SK-N-SH (cell line): ENCODE measurements around the gene PABPN1L. TPM values are rescaled to one million over a fixed set of nuclear protein-coding genes. Genes with fewer than 3 reads are reported as not detected.

ENCODE experiments used
- CTCF ChIA-PET: fragments of 300-600, 350-600 bp; formaldehyde crosslinking; extraction: SDS; loops from one replicate; lab custom pipeline; 2021; lab: Yijun Ruan, JAX
- POLR2A ChIA-PET: fragments of 350-600 bp; sonication (Branson Sonifier 250); formaldehyde crosslinking; extraction: SDS; loops from one replicate; lab custom pipeline; 2020; ENCODE audit warnings: antibody characterized with exemption, inconsistent platforms; lab: Yijun Ruan, JAX
- DNase-seq: peaks from one replicate; pipeline ENCODE4 v3.0.0; 2012
- H2AFZ ChIP-seq: fragments of 200-600 bp; sonication (generic); 2 replicates; pipeline ENCODE4 v1.8.1; 2016; ENCODE audit warnings: antibody characterized with exemption, mild to moderate bottlenecking, low read depth
- H3F3A ChIP-seq: fragments of 200-600 bp; sonication (generic); replicated peaks from 2 replicates; pipeline ENCODE3; 2016; ENCODE audit warnings: antibody characterized with exemption, mild to moderate bottlenecking; ENCODE audit not compliant: insufficient read depth
- H3K27ac ChIP-seq, 2 experiments: fragments of 200-500 bp in 1 of 2; fragments of 200-600 bp in 1 of 2; sonication (Bioruptor generic) in 1 of 2; sonication (generic), shearing (Covaris generic) in 1 of 2; 2 replicates each; pipeline versions ENCODE4 v1.5.1 to v1.6.1; 2014 to 2016; ENCODE audit warnings: low read depth in 2 of 2, inconsistent platforms in 1 of 2, low read length in 1 of 2, mild to moderate bottlenecking in 1 of 2, mixed read lengths in 1 of 2
- H3K27me3 ChIP-seq: fragments of 200-600 bp; sonication (generic), shearing (Covaris generic); 2 replicates; pipeline ENCODE4 v1.6.1; 2016; ENCODE audit warnings: mixed run types; ENCODE audit not compliant: insufficient read depth
- H3K36me3 ChIP-seq, 2 experiments: fragments of 200-500 bp in 1 of 2; fragments of 200-600 bp in 1 of 2; sonication (Bioruptor generic) in 1 of 2; sonication (generic) in 1 of 2; replicated peaks in 1 of 2; 2 replicates each; pipeline versions ENCODE3 to v1.5.1; 2014 to 2016; ENCODE audit warnings: low read length in 1 of 2, mild to moderate bottlenecking in 1 of 2; ENCODE audit not compliant: insufficient read depth in 2 of 2, control insufficient read depth in 1 of 2
- H3K4me1 ChIP-seq, 2 experiments: fragments of 200-500 bp in 1 of 2; fragments of 200-600 bp in 1 of 2; sonication (Bioruptor generic) in 1 of 2; sonication (generic), shearing (Covaris generic) in 1 of 2; 2 replicates each; pipeline versions ENCODE4 v1.5.1 to v1.6.1; 2014 to 2016; ENCODE audit warnings: low read depth in 1 of 2, low read length in 1 of 2, mixed run types in 1 of 2; ENCODE audit not compliant: insufficient read depth in 2 of 2, control insufficient read depth in 1 of 2
- H3K4me2 ChIP-seq: fragments of 200-600 bp; sonication (generic), shearing (Covaris generic); 2 replicates; pipeline ENCODE4 v1.6.1; 2017; ENCODE audit warnings: mixed run types
- H3K4me3 ChIP-seq, 2 experiments: fragments of 200-500 bp in 1 of 2; fragments of 200-600 bp in 1 of 2; sonication (Bioruptor generic) in 1 of 2; sonication (generic), shearing (Covaris generic) in 1 of 2; 2 replicates each; pipeline versions ENCODE4 v1.5.1 to v1.8.1; 2014 to 2016; ENCODE audit warnings: low read depth in 2 of 2, inconsistent platforms in 1 of 2, low read length in 1 of 2, mild to moderate bottlenecking in 1 of 2, mixed read lengths in 1 of 2, moderate library complexity in 1 of 2
- H3K79me2 ChIP-seq: fragments of 200-600 bp; sonication (generic); 2 replicates; pipeline ENCODE4 v1.8.1; 2017; ENCODE audit warnings: mild to moderate bottlenecking; ENCODE audit not compliant: insufficient read depth
- H3K9ac ChIP-seq: fragments of 200-600 bp; sonication (generic); 2 replicates; pipeline ENCODE4 v1.6.1; 2017; ENCODE audit warnings: mixed run types
- H3K9me2 ChIP-seq: fragments of 200-600 bp; sonication (generic); 2 replicates; pipeline ENCODE4 v1.6.1; 2017; ENCODE audit warnings: mixed run types
- H3K9me3 ChIP-seq: fragments of 200-600 bp; sonication (generic); 2 replicates; pipeline ENCODE4 v1.6.1; 2017; ENCODE audit warnings: mixed run types, mild to moderate bottlenecking, moderate library complexity
- H4K20me1 ChIP-seq: fragments of 200-600 bp; sonication (generic); 2 replicates; pipeline ENCODE4 v1.6.1; 2017; ENCODE audit warnings: mild to moderate bottlenecking, mixed run types; ENCODE audit not compliant: insufficient read depth
- CHD2 ChIP-seq: fragments of 150-350 bp; IDR thresholded peaks from 2 replicates; pipeline ENCODE4 v1.6.1; 2018; ENCODE audit warnings: low read length; ENCODE audit not compliant: partially characterized antibody
- ELF1 ChIP-seq: IDR thresholded peaks from 2 replicates; pipeline ENCODE4 v1.4.0; 2012
- EZH2phosphoT487 ChIP-seq: fragments of 200-600 bp; sonication (generic); IDR thresholded peaks from 2 replicates; pipeline ENCODE4 v1.6.1; 2017; ENCODE audit warnings: low read depth, mixed run types, mild to moderate bottlenecking, antibody characterized with exemption, moderate library complexity, borderline replicate concordance
- FOXJ3 ChIP-seq: sonication (generic); formaldehyde crosslinking; IDR thresholded peaks from 2 replicates; pipeline ENCODE4 v1.5.1; 2020; ENCODE audit warnings: mild to moderate bottlenecking, missing genetic modification reagents
- GATA2 ChIP-seq: sonication (generic); formaldehyde crosslinking; IDR thresholded peaks from 2 replicates; pipeline ENCODE4 v1.5.0; 2020; ENCODE audit warnings: mild to moderate bottlenecking, missing genetic modification reagents
- MAX ChIP-seq: IDR thresholded peaks from 2 replicates; pipeline ENCODE4 v1.4.0; 2012; ENCODE audit warnings: low read depth
- MXI1 ChIP-seq: IDR thresholded peaks from 2 replicates; pipeline ENCODE4 v1.6.1; 2012; ENCODE audit warnings: mild to moderate bottlenecking, low read depth, low read length, improper control_type of control experiment
- RAD21 ChIP-seq: IDR thresholded peaks from 2 replicates; pipeline ENCODE4 v1.6.1; 2012; ENCODE audit warnings: mild to moderate bottlenecking, low read length
- RCOR1 ChIP-seq: fragments of 150-350 bp; IDR thresholded peaks from 2 replicates; pipeline ENCODE4 v1.6.1; 2017; ENCODE audit warnings: antibody characterized with exemption, low read length
- RXRA ChIP-seq: IDR thresholded peaks from 2 replicates; pipeline ENCODE4 v1.4.0; 2012; ENCODE audit warnings: low read depth, mild to moderate bottlenecking, borderline replicate concordance
- SIN3A ChIP-seq: IDR thresholded peaks from 2 replicates; pipeline ENCODE4 v1.6.1; 2012; ENCODE audit warnings: low read depth, mild to moderate bottlenecking, low read length, moderate library complexity, borderline replicate concordance
- SMC3 ChIP-seq: IDR thresholded peaks from 2 replicates; pipeline ENCODE4 v1.6.1; 2012; ENCODE audit warnings: low read depth, low read length, improper control_type of control experiment
- TCF12 ChIP-seq: IDR thresholded peaks from 2 replicates; pipeline ENCODE4 v1.4.0; 2012
- USF2 ChIP-seq: fragments of 150-350 bp; IDR thresholded peaks from 2 replicates; pipeline ENCODE4 v1.6.1; 2017; ENCODE audit warnings: antibody characterized with exemption, low read length, low read depth, borderline replicate concordance
- YY1 ChIP-seq: IDR thresholded peaks from 2 replicates; pipeline ENCODE4 v1.4.0; 2012; ENCODE audit warnings: low read depth, mild to moderate bottlenecking
- WGBS: methylation state at CpG from one replicate; pipeline ENCODE4 v1.1.6; 2017; ENCODE audit warnings: low lambda C conversion rate; 5-methylcytosine and 5-hydroxymethylcytosine counted together
- polyA plus RNA-seq, 3 experiments: library from polyadenylated mRNA; depleted of rRNA; stranded (reverse); fragments of >200 nt; gene quantifications; 2 replicates each; pipeline ENCODE4 v1.2.3, GENCODE V29; 2012
- TF ChIP-seq, protein P1 (sequence below): fragments of 200-600 bp; sonication (generic); IDR thresholded peaks from 2 replicates; pipeline ENCODE4 v1.6.1; 2017; ENCODE audit warnings: antibody characterized with exemption, mild to moderate bottlenecking, moderate library complexity
- TF ChIP-seq, protein P2 (sequence below): IDR thresholded peaks from 2 replicates; pipeline ENCODE4 v1.4.0; 2012; ENCODE audit warnings: low read depth, borderline replicate concordance

Gene PABPN1L
- polyA plus RNA-seq, 1 of the 3 experiments (the other 2 are of a cell fraction): not detected

DNA sequence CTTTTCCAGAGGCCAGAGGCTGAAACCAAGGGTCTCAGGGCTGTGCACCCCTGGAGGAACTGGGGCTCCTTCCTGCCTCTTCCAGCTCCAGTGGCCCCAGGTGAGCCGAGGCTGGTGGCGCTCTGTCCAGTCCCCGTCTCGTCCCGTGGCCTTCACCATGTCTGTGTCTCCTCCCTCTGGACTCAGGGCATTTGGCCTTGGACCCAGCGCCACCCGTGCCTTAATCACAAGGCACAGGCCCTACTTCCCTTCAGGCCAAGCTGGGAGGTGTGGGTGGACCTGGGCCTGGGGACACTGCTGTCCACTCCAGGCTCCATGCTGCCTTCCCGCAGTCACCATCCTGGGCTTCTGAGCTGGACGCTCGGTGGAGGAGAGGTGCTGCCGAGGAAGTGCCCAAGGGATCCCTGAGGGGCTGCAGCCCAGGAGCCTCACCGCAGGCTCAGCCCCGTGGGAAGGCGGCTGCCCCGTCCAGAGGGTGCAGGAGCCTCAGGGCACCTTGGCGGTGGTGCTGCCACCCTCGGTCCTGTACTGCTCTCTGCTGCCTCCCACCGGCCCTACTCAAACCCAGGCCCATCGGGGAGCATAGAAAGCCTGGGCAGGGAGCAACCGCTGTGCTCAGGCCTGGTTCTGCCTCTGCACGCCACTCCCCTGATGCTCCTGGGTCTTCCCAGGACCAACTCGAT is 45.2 kb downstream of the PABPN1L start:
- Histone ChIP-seq H3K79me2 (no peaks in the 10 kb centered on the region), H2AFZ (no peak overlapping the region), H3K4me1 (no peaks in the 10 kb centered on the region), H3F3A (no peaks in the 10 kb centered on the region), H3K4me2 (no peak overlapping the region), H3K9me2 (no peaks in the 10 kb centered on the region), H3K36me3 (peaks cover 0 to 14% of the 10 kb centered on the region in 2 experiments), H3K9me3 (no peaks in the 10 kb centered on the region), H4K20me1 (no peaks in the 10 kb centered on the region), H3K4me3 (no peak overlapping the region), H3K9ac (no peak overlapping the region), H3K27me3 (no peaks in the 10 kb centered on the region), H3K27ac (no peak overlapping the region)
- no peak for DNase-seq
- CTCF ChIA-PET: interaction anchor here (1.1 to 4.0 kb wide), 4 partner anchors 9 to 346 kb away, joined by 4 to 13 read pairs (median 7); partner anchors contain the start of genes GALNS and TRAPPC2L
- POLR2A ChIA-PET: interaction anchor here (1.6 kb wide), 1 partner anchor 11 kb away, joined by 3 read pairs; no protein-coding TSS in a partner anchor
- TF ChIP-seq, protein P1, sequence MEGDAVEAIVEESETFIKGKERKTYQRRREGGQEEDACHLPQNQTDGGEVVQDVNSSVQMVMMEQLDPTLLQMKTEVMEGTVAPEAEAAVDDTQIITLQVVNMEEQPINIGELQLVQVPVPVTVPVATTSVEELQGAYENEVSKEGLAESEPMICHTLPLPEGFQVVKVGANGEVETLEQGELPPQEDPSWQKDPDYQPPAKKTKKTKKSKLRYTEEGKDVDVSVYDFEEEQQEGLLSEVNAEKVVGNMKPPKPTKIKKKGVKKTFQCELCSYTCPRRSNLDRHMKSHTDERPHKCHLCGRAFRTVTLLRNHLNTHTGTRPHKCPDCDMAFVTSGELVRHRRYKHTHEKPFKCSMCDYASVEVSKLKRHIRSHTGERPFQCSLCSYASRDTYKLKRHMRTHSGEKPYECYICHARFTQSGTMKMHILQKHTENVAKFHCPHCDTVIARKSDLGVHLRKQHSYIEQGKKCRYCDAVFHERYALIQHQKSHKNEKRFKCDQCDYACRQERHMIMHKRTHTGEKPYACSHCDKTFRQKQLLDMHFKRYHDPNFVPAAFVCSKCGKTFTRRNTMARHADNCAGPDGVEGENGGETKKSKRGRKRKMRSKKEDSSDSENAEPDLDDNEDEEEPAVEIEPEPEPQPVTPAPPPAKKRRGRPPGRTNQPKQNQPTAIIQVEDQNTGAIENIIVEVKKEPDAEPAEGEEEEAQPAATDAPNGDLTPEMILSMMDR: peak; percentile 12; the same call in 1 of the 2 replicates
- TF ChIP-seq MAX: no peak
- TF ChIP-seq MXI1: no peak
- TF ChIP-seq SMC3: no peak
- TF ChIP-seq FOXJ3 (CRISPR knock-in tag): no peak
- TF ChIP-seq RAD21: no peak
- TF ChIP-seq YY1: no peak
- WGBS: 89% methylated on average over 13 of the region's 22 CpGs

DNA sequence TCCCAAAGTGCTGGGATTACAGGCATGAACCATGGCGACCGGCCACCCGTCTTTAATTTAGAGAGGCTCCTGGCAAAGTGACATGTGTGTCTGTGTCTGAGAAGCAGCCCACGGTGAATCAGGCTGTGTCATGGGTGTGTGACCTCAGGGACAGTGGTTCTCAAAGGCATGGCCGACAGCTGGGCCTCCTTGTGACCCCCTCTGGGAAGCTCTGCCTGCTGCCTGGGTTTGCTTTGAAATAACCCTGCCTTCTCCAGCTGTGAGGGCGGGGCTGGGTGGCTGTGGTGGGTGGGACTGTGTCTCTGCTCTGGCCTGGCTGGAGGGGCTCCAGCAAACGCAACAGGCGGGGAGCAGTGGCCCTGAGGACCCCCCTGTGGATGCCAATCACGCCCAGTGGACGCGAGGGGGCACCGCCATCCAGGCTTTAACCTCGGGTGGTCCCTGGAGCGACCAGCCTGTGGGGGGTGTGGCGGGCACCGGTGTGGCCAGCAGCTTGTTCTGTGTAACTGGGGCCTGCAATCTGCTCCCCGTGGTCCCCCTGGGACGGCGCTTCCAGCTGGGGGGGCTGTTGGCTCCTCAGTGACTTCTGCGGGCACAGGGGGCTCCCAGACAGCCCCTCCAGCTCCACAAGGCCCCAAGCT is 46.0 kb downstream of the PABPN1L start:
- H3K36me3 ChIP-seq: peaks cover 0 to 14% of the 10 kb centered on the region in 2 experiments
- no peak overlapping the region for H2AFZ ChIP-seq
- no peaks in the 10 kb centered on the region for H3K9me3 ChIP-seq
- DNase-seq: no peak
- H3K79me2 ChIP-seq: no peaks in the 10 kb centered on the region
- ChIA-PET CTCF (interaction anchor here (0.9 to 4.0 kb wide), 5 partner anchors 8 to 347 kb away, joined by 3 to 13 read pairs (median 6); partner anchors contain the start of genes GALNS and TRAPPC2L), POLR2A (interaction anchor here (1.6 kb wide), 1 partner anchor 10 kb away, joined by 3 read pairs; no protein-coding TSS in a partner anchor)
- H3K9me2 ChIP-seq: no peaks in the 10 kb centered on the region
- H3K4me1 ChIP-seq: peaks cover 0 to 5% of the 10 kb centered on the region in 2 experiments; a peak in 1 of 4 replicates
- H4K20me1 ChIP-seq: no peaks in the 10 kb centered on the region
- no peaks in the 10 kb centered on the region for H3F3A ChIP-seq
- H3K27me3 ChIP-seq: no peaks in the 10 kb centered on the region
- H3K4me3 ChIP-seq: no peak overlapping the region
- WGBS: 77% methylated on average over 4 of the region's 20 CpGs
- H3K27ac ChIP-seq: no peak overlapping the region
- H3K9ac ChIP-seq: no peak overlapping the region
- TF ChIP-seq CHD2 (no peak), RCOR1 (no peak), MXI1 (no peak), RAD21 (no peak), GATA2 (CRISPR knock-in tag) (no peak), ELF1 (no peak), EZH2phosphoT487 (no peak), TCF12 (no peak), RXRA (no peak), SIN3A (no peak), USF2 (no peak)
- TF ChIP-seq, protein P2, sequence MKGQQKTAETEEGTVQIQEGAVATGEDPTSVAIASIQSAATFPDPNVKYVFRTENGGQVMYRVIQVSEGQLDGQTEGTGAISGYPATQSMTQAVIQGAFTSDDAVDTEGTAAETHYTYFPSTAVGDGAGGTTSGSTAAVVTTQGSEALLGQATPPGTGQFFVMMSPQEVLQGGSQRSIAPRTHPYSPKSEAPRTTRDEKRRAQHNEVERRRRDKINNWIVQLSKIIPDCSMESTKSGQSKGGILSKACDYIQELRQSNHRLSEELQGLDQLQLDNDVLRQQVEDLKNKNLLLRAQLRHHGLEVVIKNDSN: no peak
- TF ChIP-seq, protein P1: no peak
- no peak overlapping the region for H3K4me2 ChIP-seq
